ENCODE measurements around the gene UQCC2. TPM values are rescaled to one million over a fixed set of nuclear protein-coding genes. Genes with fewer than 3 reads are reported as not detected.

The UQCC2 gene
- total and polyA plus RNA-seq, 12 donors: 7.4 to 214 (median 72.9) TPM

DNA sequence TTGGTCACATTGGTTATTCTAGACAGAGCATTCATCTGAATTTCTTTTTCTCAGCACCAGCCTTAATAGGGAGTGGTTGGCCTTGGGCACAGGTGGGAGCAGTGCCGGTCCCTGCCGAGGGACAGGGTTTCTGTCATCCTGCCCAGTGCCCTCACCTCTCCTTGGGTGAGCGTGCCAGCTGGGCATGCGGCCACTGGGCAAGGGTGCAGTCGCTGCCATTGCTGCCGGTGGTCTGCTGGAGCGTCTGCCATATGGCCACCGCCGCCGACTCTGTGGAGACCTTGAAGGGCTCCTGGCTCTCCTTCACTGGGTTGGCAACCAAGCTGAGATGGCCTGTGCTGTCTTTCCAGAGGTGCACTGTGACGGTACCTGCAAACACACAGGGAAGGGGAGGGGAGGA, 16.4 kb upstream of the UQCC2 start:
- no peaks in the 10 kb centered on the region for H3K36me3 ChIP-seq (replicated peaks in 1 of 2)
- H3K9me3 ChIP-seq (replicated peaks in 1 of 3): no peaks in the 10 kb centered on the region
- H3K27ac ChIP-seq: no peak overlapping the region
- H3K4me3 ChIP-seq: no peak overlapping the region
- peak in 2 of 7 donors; percentile 41 to 51 for DNase-seq
- intact Hi-C loops (cut with DNase I): no loop called here
- TF ChIP-seq POLR2A (IDR thresholded peaks at IDR 0.05): no peak
- TF ChIP-seq, protein P1, sequence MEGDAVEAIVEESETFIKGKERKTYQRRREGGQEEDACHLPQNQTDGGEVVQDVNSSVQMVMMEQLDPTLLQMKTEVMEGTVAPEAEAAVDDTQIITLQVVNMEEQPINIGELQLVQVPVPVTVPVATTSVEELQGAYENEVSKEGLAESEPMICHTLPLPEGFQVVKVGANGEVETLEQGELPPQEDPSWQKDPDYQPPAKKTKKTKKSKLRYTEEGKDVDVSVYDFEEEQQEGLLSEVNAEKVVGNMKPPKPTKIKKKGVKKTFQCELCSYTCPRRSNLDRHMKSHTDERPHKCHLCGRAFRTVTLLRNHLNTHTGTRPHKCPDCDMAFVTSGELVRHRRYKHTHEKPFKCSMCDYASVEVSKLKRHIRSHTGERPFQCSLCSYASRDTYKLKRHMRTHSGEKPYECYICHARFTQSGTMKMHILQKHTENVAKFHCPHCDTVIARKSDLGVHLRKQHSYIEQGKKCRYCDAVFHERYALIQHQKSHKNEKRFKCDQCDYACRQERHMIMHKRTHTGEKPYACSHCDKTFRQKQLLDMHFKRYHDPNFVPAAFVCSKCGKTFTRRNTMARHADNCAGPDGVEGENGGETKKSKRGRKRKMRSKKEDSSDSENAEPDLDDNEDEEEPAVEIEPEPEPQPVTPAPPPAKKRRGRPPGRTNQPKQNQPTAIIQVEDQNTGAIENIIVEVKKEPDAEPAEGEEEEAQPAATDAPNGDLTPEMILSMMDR (IDR thresholded peaks at IDR 0.05): no peak
- 25 to 67% (median 47%) methylated on average over 3 to 11 of the region's 11 CpGs for WGBS, 4 donors
- peaks cover 0 to 6% of the 10 kb centered on the region in 2 donors for H3K4me1 ChIP-seq (replicated peaks in 1 of 2)
- no peaks in the 10 kb centered on the region for H3K27me3 ChIP-seq

DNA sequence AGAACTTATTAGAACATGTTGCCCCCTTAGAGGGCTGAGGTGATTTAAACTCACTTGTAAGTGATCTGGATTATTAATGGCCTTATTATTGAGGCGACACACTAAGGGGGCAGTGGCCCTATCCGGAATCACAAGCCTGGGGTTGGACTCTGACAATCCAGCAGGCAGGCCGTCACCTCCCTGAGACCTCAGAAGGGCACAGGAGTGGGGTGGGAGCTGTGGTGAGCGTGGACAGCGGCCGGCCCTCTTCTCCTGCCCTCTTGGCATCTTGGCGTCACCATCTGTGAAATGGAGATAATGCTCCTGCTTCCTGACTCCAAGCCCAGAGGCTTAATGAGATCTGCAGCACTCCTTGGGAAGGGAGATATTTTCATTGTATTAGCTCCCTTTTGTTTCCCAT, 15.6 kb upstream of the UQCC2 start:
- Histone ChIP-seq H3K4me1 (replicated peaks in 1 of 2) (peaks cover 0 to 6% of the 10 kb centered on the region in 2 donors), H3K4me3 (no peak overlapping the region), H3K36me3 (replicated peaks in 1 of 2) (no peaks in the 10 kb centered on the region), H3K27me3 (no peaks in the 10 kb centered on the region), H3K27ac (no peak overlapping the region), H3K9me3 (replicated peaks in 1 of 3) (no peaks in the 10 kb centered on the region)
- intact Hi-C loops (cut with DNase I): no loop called here
- no peak for TF ChIP-seq POLR2A (IDR thresholded peaks at IDR 0.05)
- TF ChIP-seq, protein P1 (IDR thresholded peaks at IDR 0.05): no peak
- WGBS, 4 donors: 79 to 95% (median 85%) methylated on average over 4 to 7 of the region's 7 CpGs
- DNase-seq: no peak

DNA sequence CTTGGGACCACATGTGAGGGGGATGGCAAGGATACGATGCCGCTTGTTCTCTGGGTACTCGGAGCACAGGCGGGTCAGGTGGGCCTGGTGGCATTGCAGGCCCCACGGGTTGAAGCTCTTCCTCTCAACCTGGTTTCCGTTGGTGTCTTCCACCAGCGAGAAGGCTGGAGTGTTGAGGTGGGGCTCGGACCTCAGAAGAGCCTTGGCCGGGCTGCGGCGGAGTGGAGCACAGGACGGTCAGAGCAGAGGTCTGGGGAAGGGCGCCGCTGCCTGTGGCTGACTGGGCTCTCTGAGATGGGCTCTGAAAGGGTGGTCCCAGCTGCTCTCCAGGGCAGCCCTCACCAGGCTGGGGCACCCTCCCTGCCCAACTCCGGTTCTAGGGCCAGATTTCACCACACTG, 15.2 kb upstream of the UQCC2 start:
- TF ChIP-seq, protein P1 (IDR thresholded peaks at IDR 0.05): no peak
- no peak for TF ChIP-seq POLR2A (IDR thresholded peaks at IDR 0.05)
- no peak for DNase-seq
- Histone ChIP-seq H3K4me3 (no peak overlapping the region), H3K4me1 (replicated peaks in 1 of 2) (peaks cover 0 to 6% of the 10 kb centered on the region in 2 donors), H3K27me3 (no peaks in the 10 kb centered on the region), H3K36me3 (replicated peaks in 1 of 2) (no peaks in the 10 kb centered on the region), H3K27ac (no peak overlapping the region), H3K9me3 (replicated peaks in 1 of 3) (no peaks in the 10 kb centered on the region)
- WGBS, 4 donors: 90 to 95% (median 93%) methylated on average over 7 to 15 of the region's 15 CpGs
- intact Hi-C loops (cut with DNase I): no loop called here

DNA sequence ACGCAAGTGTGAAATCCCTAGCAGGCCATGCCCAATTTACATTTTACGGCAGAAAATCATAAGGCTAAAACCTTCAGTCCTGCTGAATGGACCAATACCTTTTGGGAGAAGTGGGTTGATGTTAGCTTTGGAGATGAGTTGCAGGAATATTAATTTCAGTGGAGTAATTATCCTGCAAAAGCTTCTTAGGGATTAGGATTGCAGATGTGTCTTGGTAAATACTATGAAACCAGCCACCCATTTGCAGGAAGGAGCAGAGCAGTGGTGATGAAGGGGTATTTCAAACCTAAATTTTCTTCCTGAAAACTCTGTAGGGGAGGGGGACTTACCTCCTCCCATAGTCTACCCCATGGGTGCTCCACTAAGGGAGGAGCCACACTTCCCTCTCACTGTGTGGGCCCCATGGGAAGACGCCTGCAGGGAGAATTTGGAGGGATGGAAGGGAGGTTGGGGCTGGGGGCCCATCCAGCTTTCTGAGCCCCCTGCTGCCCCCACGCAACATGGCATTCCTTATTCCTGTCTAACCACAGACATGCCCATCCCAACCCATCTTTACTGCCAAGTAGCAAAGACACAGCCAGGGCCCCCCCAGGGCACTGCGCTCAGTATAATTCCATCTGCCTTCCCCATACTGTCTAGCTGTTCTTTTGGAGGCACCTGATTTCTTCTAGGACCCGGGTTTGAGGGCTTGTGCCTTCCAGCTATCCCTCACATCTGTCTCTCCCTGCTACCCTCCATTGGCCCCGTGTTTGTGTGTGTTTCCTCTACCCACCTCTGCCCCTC, 14.6 kb upstream of the UQCC2 start:
- Histone ChIP-seq H3K27ac (no peak overlapping the region), H3K27me3 (no peaks in the 10 kb centered on the region), H3K9me3 (replicated peaks in 1 of 3) (no peaks in the 10 kb centered on the region), H3K36me3 (replicated peaks in 1 of 2) (no peaks in the 10 kb centered on the region), H3K4me1 (replicated peaks in 1 of 2) (peaks cover 0 to 6% of the 10 kb centered on the region in 2 donors), H3K4me3 (no peak overlapping the region)
- DNase-seq: no peak
- intact Hi-C loops (cut with DNase I): no loop called here
- TF ChIP-seq, protein P1 (IDR thresholded peaks at IDR 0.05): no peak
- WGBS, 4 donors: 73 to 83% (median 81%) methylated on average over 6 to 7 of the region's 7 CpGs
